Stimulated activated CD8-positive, alpha-beta memory T cell treated with anti-CD3 and anti-CD28 coated beads, Interleukin-4, amount 100 ng/mL, for 4 hours (primary cell): Measurements from ENCODE around the gene TRPM8.

Experiments
- DNase-seq, 2 donors: peaks; one replicate each; pipeline ENCODE4 v3.0.0-alpha.2; 2020; ENCODE audit warnings: low read depth in 2 of 2, low spot score in 1 of 2

The TRPM8 gene

DNA sequence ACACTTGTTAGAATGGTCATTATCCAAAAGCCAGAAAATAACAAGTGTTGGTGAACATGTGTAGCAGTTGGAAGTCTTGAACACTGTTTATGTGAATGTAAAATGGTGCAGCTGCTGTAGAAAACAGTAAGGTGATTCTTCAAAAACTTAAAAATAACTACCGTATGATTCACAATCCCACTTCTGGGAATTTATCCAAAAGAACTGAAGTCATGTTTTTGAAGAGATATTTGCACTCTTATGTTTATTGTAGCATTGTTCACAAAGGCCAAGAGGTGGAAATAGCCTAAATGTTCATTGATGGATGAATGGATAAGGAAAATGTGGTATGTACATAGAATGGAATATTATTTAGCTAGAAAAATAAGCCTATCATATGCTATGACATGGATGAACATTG lies 127.0 kb downstream of the TRPM8 start:
- no peak for DNase-seq

DNA sequence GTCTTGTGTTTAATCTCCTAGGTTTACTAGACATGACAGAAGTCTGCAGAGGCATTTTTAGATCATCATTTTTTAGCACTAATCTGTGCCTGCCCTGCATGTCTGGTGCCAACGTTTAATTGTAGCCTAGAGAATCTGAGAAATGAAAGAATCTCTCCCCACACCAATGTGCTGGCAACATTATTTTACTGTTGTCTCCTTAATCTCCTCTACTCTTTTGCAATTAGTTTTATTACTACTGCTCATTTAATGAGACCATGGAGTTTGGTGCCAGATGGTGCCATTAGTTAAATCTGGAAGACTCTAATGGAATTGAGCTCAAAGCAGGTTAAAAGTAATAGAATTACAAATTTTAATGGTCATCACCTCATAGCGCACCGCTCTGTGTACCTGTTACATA lies 129.3 kb downstream of the TRPM8 start:
- no peak for DNase-seq

DNA sequence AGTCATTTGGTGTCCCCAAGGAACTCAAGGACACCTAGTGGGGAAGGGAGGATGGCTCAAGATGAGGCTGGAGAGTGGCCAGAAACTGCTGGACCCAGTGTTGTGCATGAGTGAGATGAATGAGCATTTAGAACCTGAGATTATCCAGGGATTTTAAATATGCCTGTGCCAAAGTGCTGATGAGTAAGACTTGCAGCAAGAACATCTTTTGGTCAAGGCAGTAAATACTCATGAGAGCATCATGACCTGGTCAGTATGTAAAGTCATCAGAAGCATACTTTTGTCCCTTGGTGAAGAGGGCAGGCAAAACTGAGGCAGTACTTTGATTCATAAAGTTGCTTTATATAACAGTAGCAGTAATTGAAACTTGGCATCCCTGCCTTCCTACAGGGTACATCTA lies 130.2 kb downstream of the TRPM8 start:
- DNase-seq = no peak

DNA sequence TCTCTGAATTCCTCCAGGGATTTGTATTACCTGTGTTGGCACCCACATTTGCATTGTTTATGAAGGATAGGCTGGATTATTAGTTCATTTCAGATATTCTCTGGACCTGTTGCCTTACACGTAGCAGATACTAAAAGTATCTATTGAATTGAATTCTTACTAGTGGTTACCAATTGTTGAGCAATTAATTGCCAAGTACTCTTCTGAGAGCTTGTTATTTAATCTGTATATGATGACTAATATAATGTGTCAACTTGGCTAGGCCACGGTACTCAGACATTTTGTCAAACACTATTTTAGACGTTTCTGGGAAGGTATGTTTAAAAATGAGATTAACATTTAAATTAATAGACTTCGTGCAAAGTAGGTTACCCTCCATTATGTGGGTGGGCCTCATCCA lies 130.9 kb downstream of the TRPM8 start:
- DNase-seq = no peak

DNA sequence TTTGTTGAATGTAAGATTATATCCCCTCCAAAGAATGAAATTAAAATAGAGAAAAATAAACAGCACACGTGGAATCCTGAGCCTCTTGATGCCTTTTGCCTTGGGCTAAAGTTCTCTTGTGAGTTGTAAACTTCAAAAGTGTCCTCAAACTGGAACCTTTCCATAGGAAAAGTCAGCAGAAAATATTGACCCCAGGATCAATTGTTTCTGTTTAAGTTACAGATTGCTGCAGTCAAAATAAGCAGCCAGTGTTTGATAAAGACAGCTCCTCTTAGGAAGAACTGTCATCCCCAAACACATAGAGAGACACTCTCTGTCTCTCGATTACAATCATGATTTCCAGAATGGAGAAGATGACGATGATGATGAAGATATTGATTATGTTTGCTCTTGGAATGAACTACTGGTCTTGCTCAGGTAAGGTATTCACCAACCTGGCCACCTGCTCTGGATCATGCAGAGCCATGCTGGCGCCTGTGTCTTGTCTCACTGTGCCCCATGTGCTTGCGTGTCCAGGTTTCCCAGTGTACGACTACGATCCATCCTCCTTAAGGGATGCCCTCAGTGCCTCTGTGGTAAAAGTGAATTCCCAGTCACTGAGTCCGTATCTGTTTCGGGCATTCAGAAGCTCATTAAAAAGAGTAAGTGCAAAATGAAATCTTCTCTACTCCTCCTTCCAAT lies 133.4 kb downstream of the TRPM8 start, which contains the start of gene SPP2:
Gene SPP2 (plus strand): TSS at position 248 of the 681 bp plus-strand sequence. CDS start 85 bp downstream, at position 333.
- DNase-seq = no peak

DNA sequence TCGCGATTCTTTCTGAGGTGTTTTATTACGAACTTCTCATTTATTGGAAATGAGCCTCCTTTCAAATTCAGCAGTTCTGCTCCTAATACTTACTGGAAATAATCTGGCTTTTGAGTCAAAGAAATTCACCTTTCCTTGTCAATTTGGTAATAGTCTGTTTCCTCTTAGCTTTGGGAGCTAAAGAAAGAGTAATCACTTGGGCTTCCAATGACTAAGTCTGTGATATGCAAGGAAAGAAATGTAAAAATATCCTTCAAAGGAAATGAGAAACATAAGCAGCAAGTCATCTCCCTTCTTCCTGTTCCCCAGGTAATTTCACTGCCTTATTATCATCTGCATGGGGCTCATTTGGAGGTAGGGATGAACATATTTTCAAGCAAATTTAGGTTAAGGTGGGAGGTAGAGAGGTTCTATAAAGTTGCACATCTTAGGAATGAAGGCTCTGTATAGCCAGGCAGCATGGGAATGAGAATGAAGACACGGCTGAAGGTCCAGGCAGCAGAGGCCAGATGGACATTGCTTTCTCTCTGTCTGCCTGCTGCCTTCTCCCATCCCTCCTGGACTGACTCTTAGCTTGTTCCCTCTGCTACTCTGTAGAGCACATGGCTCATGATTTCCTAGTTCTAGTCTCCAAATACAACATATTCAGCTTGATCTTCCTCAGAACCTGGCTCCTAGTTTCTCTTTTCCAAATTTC lies 134.3 kb downstream of the TRPM8 start:
- DNase-seq = no peak

DNA sequence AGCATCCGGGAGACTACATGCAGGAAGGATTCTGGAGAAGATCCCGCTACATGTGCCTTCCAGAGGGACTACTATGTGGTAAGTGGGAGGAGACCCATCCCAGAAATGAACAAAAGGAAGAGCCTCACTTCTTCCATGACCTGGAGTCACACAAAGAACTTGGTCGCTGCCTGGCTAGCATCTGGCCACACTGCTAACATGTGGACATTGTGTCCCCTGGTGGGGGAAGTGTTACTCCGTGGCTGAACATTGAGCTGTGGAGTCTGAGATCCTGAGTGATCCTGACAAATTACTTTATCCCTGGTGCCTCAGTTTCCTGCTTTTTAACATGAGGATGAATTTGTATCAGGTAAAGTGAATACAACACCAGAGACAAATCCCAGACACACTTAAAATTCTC lies 141.7 kb downstream of the TRPM8 start:
- DNase-seq = no peak

DNA sequence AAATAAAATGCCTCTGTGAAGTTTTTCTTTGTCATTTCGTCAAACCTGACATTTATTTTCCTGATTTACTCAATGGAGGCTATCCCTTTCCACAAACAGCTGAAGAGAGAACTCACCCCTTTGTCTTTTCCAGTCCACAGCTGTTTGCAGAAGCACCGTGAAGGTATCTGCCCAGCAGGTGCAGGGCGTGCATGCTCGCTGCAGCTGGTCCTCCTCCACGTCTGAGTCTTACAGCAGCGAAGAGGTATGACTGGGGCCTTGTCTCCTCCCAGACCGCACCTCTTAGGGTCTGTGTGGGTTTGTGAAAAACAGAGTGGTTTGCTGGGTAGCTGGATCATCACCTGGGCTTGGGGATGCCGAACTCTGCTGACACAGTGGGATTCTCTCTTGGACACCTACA lies 143.1 kb downstream of the TRPM8 start:
- DNase-seq = no peak

DNA sequence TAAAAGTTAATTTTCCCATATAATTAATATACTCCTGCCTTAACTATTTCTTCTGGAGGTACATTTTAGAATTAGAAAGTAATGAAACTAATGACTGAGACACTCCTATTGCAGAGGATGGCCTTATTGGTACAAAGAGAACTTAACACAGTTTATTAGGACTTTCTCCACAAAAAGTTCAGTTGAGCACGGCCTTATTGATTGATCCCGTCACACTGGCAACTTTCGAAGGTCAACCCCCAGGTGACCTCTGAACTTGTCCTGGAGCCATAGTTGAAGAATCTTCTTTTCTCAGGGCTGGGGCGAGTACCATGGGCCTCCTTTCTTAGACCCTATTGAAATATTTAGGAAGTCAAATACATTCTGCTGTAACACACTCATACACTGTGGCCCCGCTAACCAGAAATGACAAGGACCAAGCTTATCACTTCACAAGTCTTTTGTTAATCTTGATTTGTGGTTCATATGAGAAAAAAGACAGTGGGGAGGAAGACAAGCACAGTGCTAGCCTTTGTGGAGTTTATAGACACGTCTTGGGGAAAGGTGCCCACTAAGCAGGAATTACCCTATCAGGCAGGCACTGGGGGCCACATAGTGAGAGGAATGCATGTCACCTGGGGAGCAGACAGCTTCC lies 144.6 kb downstream of the TRPM8 start:
- DNase-seq = no peak

DNA sequence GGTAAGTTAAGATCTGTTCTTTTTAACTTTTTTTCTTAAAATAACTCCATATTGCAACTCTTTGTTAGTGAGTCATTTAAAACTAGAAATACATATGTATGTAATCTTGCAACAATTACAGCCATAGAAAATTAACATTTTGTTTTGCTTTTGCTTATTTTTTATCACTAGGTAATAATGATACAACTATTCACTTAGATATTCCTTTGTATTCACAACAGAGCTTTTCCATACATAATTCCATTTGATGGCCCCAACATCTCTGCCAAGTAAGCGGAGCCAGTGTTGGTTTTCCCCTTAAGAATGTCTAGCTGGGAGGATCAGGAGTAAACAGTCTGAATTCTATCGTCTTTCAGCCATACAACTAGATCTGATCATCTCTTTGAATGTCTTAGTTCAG lies 149.4 kb downstream of the TRPM8 start:
- DNase-seq = no peak
